Nephron (organoid): ENCODE measurements around the gene PLEKHA6.

ENCODE experiments used
- H3K27ac Mint-ChIP-seq, 3 experiments: 2 replicates each; pipeline ENCODE4 v1.8.0; 2020; ENCODE audit warnings: mixed read lengths in 3 of 3, mild to moderate bottlenecking in 2 of 3, moderate library complexity in 1 of 3
- H3K27me3 Mint-ChIP-seq: 2 replicates; pipeline ENCODE4 v1.8.0; 2021; ENCODE audit warnings: low read depth, mild to moderate bottlenecking, moderate library complexity, mixed read lengths
- H3K36me3 Mint-ChIP-seq: 2 replicates; pipeline ENCODE4 v1.8.0; 2020; ENCODE audit warnings: low read depth, mixed read lengths
- H3K4me1 Mint-ChIP-seq: 2 replicates; pipeline ENCODE4 v1.8.0; 2020; ENCODE audit warnings: mixed read lengths
- H3K4me3 Mint-ChIP-seq, 3 experiments: 2 replicates each; pipeline ENCODE4 v1.8.0; 2020; ENCODE audit warnings: mild to moderate bottlenecking in 3 of 3, mixed read lengths in 3 of 3, moderate library complexity in 2 of 3
- H3K9me3 Mint-ChIP-seq: 2 replicates; pipeline ENCODE4 v1.8.0; 2020; ENCODE audit warnings: mixed read lengths
- CTCF ChIP-seq, 3 experiments: fragments of 200-600 bp; sonication (generic); IDR thresholded peaks; one replicate each; pipeline ENCODE4 v1.5.0; 2021; ENCODE audit warnings: antibody characterized with exemption in 3 of 3; ENCODE audit not compliant: unreplicated experiment in 3 of 3

PLEKHA6 gene

GRCh38 chr1:204172404-204173029 is 187.2 kb downstream of the PLEKHA6 start:
- no peak for TF ChIP-seq CTCF (IDR thresholded peaks at IDR 0.05; ENCODE audit: unreplicated experiment in 3 of 3)
- Mint-ChIP-seq H3K36me3 (no peaks in the 10 kb centered on the region), H3K4me3 (no peak overlapping the region)

GRCh38 chr1:204171751-204172178 is 188.0 kb downstream of the PLEKHA6 start:
- H3K9me3 Mint-ChIP-seq = peaks cover 5% of the 10 kb centered on the region
- no peak for TF ChIP-seq CTCF (IDR thresholded peaks at IDR 0.05; ENCODE audit: unreplicated experiment in 3 of 3)
- no peaks in the 10 kb centered on the region for H3K27me3 Mint-ChIP-seq
- no peak overlapping the region for H3K4me3 Mint-ChIP-seq
- H3K4me1 Mint-ChIP-seq = no peaks in the 10 kb centered on the region
- H3K36me3 Mint-ChIP-seq = no peaks in the 10 kb centered on the region
- H3K27ac Mint-ChIP-seq = no peak overlapping the region

More at GRCh38 chr1:204172404-204173029, 187.2 kb downstream of the PLEKHA6 start:
- Mint-ChIP-seq H3K27me3 (no peaks in the 10 kb centered on the region), H3K9me3 (peaks cover 5% of the 10 kb centered on the region), H3K27ac (no peak overlapping the region), H3K4me1 (no peaks in the 10 kb centered on the region)

- TF ChIP-seq CTCF (IDR thresholded peaks at IDR 0.05; ENCODE audit: unreplicated experiment in 3 of 3) = no peak
- Mint-ChIP-seq H3K27me3 (no peaks in the 10 kb centered on the region), H3K9me3 (peaks cover 5% of the 10 kb centered on the region), H3K4me1 (no peaks in the 10 kb centered on the region), H3K27ac (no peak overlapping the region), H3K36me3 (no peaks in the 10 kb centered on the region), H3K4me3 (no peak overlapping the region)
Observed at GRCh38 chr1:204170494-204171155, 189.1 kb downstream of the PLEKHA6 start.

- no peak overlapping the region for H3K27ac Mint-ChIP-seq
- no peaks in the 10 kb centered on the region for H3K27me3 Mint-ChIP-seq
- H3K36me3 Mint-ChIP-seq = no peaks in the 10 kb centered on the region
- H3K9me3 Mint-ChIP-seq = peaks cover 5% of the 10 kb centered on the region
- no peak overlapping the region for H3K4me3 Mint-ChIP-seq
- no peak for TF ChIP-seq CTCF (IDR thresholded peaks at IDR 0.05; ENCODE audit: unreplicated experiment in 3 of 3)
- no peaks in the 10 kb centered on the region for H3K4me1 Mint-ChIP-seq
Observed at GRCh38 chr1:204169858-204170257, 189.9 kb downstream of the PLEKHA6 start.
